Suprapubic skin (tissue), 4 donors: ENCODE measurements around the gene RRP36.

Source experiments
- CTCF ChIP-seq, 2 donors: fragments of 200-600 bp in 1 of 2; fragments of 450-650 bp in 1 of 2; sonication (generic) in 1 of 2; IDR thresholded peaks; one replicate each; pipeline ENCODE4 v1.5.1; 2016 to 2019; ENCODE audit warnings: antibody characterized with exemption in 2 of 2, mild to moderate bottlenecking in 1 of 2, moderate library complexity in 1 of 2
- EP300 ChIP-seq: sonication (generic); formaldehyde crosslinking; IDR thresholded peaks from one replicate; pipeline ENCODE4 v1.6.1; 2017; ENCODE audit warnings: antibody characterized with exemption
- POLR2A ChIP-seq, 2 donors: fragments of 450-650 bp; IDR thresholded peaks; one replicate each; pipeline ENCODE4 v1.6.1; 2017; ENCODE audit warnings: antibody characterized with exemption in 2 of 2, mild to moderate bottlenecking in 2 of 2, moderate library complexity in 2 of 2
- POLR2AphosphoS5 ChIP-seq, 3 donors: sonication (generic); formaldehyde crosslinking; IDR thresholded peaks; one replicate each; pipeline ENCODE4 v1.6.1; 2017; ENCODE audit warnings: antibody characterized with exemption in 3 of 3

GRCh38 chr6:43016176-43016942 is 5.1 kb upstream of the RRP36 start:
- no peak for TF ChIP-seq CTCF (IDR thresholded peaks at IDR 0.05)
- no peak for TF ChIP-seq POLR2AphosphoS5 (IDR thresholded peaks at IDR 0.05)
- no peak for TF ChIP-seq POLR2A (IDR thresholded peaks at IDR 0.05)
- no peak for TF ChIP-seq EP300
